ENCODE results near the gene DUT. TPM values are rescaled to one million over a fixed set of nuclear protein-coding genes. Genes with fewer than 3 reads are reported as not detected.
A peak's percentile ranks its signal among the peaks of the same experiment; 100 is the strongest.

DUT gene
- total RNA-seq, 1 experiment from 2014 or later = 130 TPM

GRCh38 chr15:48333540-48333939 lies 2.3 kb downstream of the DUT start:
- Histone ChIP-seq H3K4me3 (replicated peaks in 1 of 2; ENCODE audit: low read depth in 1 of 2, low read length in 2 of 2) (peak overlapping the region; percentile 82 to 85; a peak in 3 of 4 replicates), H3K9me3 (ENCODE audit: control insufficient read depth in 1 of 2, insufficient read depth in 1 of 2, low read depth in 1 of 2, low read length in 2 of 2) (no peaks in the 10 kb centered on the region), H3K4me2 (ENCODE audit: low read length) (peak overlapping the region; percentile 90), H3K36me3 (ENCODE audit: control insufficient read depth in 1 of 2, insufficient read depth in 2 of 2, low read length in 2 of 2) (peaks cover 16 to 32% of the 10 kb centered on the region in 2 experiments; a peak in 3 of 4 replicates), H2AFZ (ENCODE audit: low read depth, low read length, poor library complexity, severe bottlenecking) (no peak overlapping the region), H3K27me3 (ENCODE audit: insufficient read depth, low read length) (no peaks in the 10 kb centered on the region), H3K9ac (ENCODE audit: low read length) (peak overlapping the region; percentile 96), H3K79me2 (ENCODE audit: insufficient read depth, low read length) (peaks cover 57% of the 10 kb centered on the region), H3K9me2 (ENCODE audit: insufficient read depth) (no peaks in the 10 kb centered on the region), H3K4me1 (ENCODE audit: control insufficient read depth in 1 of 2, insufficient read depth in 2 of 2, low read length in 2 of 2) (peaks cover 13 to 20% of the 10 kb centered on the region in 2 experiments; a peak in 3 of 4 replicates), H4K20me1 (ENCODE audit: insufficient read depth) (no peaks in the 10 kb centered on the region), H3K27ac (ENCODE audit: low read depth, low read length) (no peak overlapping the region)
- BruUV-seq (replicated peaks) = no TSS peak
- ChIA-PET CTCF (no interaction called here), POLR2A (no interaction called here), RAD21 (ENCODE audit: low non-redundant PET in 1 of 2, low total read pairs in 2 of 2, uncharacterized antibody in 2 of 2, unreplicated experiment in 2 of 2) (no interaction called here)
- intact Hi-C loops (cut with micrococcal nuclease) = no loop called here
- DNase-seq (ENCODE audit: low read depth, low spot score) = no peak
- TF ChIP-seq JUND (IDR thresholded peaks at IDR 0.05) = no peak
- TF ChIP-seq RAD21 (IDR thresholded peaks at IDR 0.05; ENCODE audit: low read depth) = no peak
- no peak for TF ChIP-seq EZH2phosphoT487 (IDR thresholded peaks at IDR 0.05; ENCODE audit: borderline replicate concordance)
- no peak for TF ChIP-seq ZFX (IDR thresholded peaks at IDR 0.05)
- no peak for TF ChIP-seq CTCF (IDR thresholded peaks at IDR 0.05 in 2 of 3, conservative IDR thresholded peaks at IDR 0.05 in 1 of 3; ENCODE audit: borderline replicate concordance in 1 of 3, insufficient read depth in 1 of 3, low read depth in 2 of 3, low read length in 2 of 3)
- TF ChIP-seq SRF (IDR thresholded peaks at IDR 0.05; ENCODE audit: low read depth) = no peak
- TF ChIP-seq YY1 (IDR thresholded peaks at IDR 0.05; ENCODE audit: extremely low read depth, insufficient replicate concordance, low read depth, low read length) = no peak
- no peak for TF ChIP-seq SP1 (IDR thresholded peaks at IDR 0.05; ENCODE audit: low read depth)
- TF ChIP-seq POLR2A (IDR thresholded peaks at IDR 0.05; ENCODE audit: borderline replicate concordance, extremely low read depth, insufficient read depth, insufficient read length) = no peak
- no peak for TF ChIP-seq EGR1 (IDR thresholded peaks at IDR 0.05; ENCODE audit: low read depth)
- TF ChIP-seq CBX3 (IDR thresholded peaks at IDR 0.05; ENCODE audit: low read depth) = no peak
- no peak for TF ChIP-seq SIN3A (IDR thresholded peaks at IDR 0.05; ENCODE audit: low read depth)
- TF ChIP-seq FOSL1 (IDR thresholded peaks at IDR 0.05; ENCODE audit: low read depth) = no peak
- no peak for TF ChIP-seq ZBTB33 (IDR thresholded peaks at IDR 0.05; ENCODE audit: extremely low read depth, insufficient replicate concordance, low read length)
- no peak for TF ChIP-seq MAX (IDR thresholded peaks at IDR 0.05)
- TF ChIP-seq ZNF274 (IDR thresholded peaks at IDR 0.05; ENCODE audit: low read depth, low read length) = no peak
- TF ChIP-seq CEBPB (IDR thresholded peaks at IDR 0.05; ENCODE audit: low read depth) = no peak
- no peak for ATAC-seq
